BJ (cell line): ENCODE results near the gene KIAA1671. TPM values are rescaled to one million over a fixed set of nuclear protein-coding genes. Genes with fewer than 3 reads are reported as not detected.

Experiments used
- CTCF ChIA-PET: fragments of 350-600 bp; formaldehyde crosslinking; extraction: SDS; loops from one replicate; lab custom pipeline; 2021; ENCODE audit warnings: antibody characterized with exemption, inconsistent platforms; lab: Yijun Ruan, JAX
- POLR2A ChIA-PET: fragments of 300-600 bp; sonication (Branson Sonifier 250); formaldehyde crosslinking; extraction: SDS; loops from one replicate; lab custom pipeline; 2021; ENCODE audit warnings: antibody characterized with exemption; lab: Charles Lee
- DNase-seq: peaks from one replicate; pipeline ENCODE4 v3.0.0-alpha.2; 2011; ENCODE audit warnings: low read depth
- H3K27me3 ChIP-seq: 2 replicates; pipeline ENCODE4 v1.6.0; 2011; ENCODE audit warnings: low read length; ENCODE audit not compliant: control insufficient read depth, insufficient read depth
- H3K36me3 ChIP-seq: 2 replicates; pipeline ENCODE4 v1.5.1; 2011; ENCODE audit warnings: low read length; ENCODE audit not compliant: control insufficient read depth, insufficient read depth
- H3K4me3 ChIP-seq: 2 replicates; pipeline ENCODE4 v1.5.1; 2011; ENCODE audit warnings: low read depth, mild to moderate bottlenecking, control low read depth, low read length
- CTCF ChIP-seq: IDR thresholded peaks from 2 replicates; pipeline ENCODE4 v1.5.1; 2011; ENCODE audit warnings: low read depth, mild to moderate bottlenecking, control low read depth, inconsistent platforms, low read length, moderate library complexity; ENCODE audit not compliant: insufficient read depth
- polyA plus RNA-seq: library from polyadenylated mRNA; depleted of rRNA; stranded (reverse); fragments of >200 nt; gene quantifications from 2 replicates; pipeline ENCODE4 v1.2.3, GENCODE V29; 2011

Gene KIAA1671
- polyA plus RNA-seq, 1 experiment: 0.11 TPM

DNA sequence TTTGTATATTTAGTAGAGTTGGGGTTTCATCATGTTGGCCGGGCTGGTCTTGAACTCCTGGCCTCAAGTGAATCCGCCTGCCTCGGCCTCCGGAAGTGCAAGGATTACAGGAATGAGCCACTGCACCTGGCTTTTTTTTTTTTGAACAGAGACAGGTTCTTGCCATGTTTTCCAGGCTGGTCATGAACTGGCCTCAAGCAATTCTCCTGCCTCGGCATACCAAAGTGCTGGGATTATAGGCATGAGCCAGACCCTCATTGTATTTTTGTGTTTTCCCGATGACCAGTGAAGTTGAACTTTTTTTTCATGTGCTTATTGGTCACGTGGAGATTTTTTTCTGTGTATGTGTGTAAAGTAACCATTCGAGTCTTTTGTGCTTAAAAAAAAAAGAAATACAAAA is 48.2 kb downstream of the KIAA1671 start:
- DNase-seq: no peak
- POLR2A ChIA-PET: no interaction called here
- H3K27me3 ChIP-seq: no peaks in the 10 kb centered on the region
- no peak overlapping the region for H3K4me3 ChIP-seq
- CTCF ChIA-PET: interaction anchor here (0.6 kb wide), 1 partner anchor 449 kb away, joined by 3 read pairs; no protein-coding TSS in a partner anchor
- TF ChIP-seq CTCF: no peak
- no peaks in the 10 kb centered on the region for H3K36me3 ChIP-seq

- TF ChIP-seq CTCF: no peak
- Histone ChIP-seq H3K27me3 (no peaks in the 10 kb centered on the region), H3K4me3 (no peak overlapping the region), H3K36me3 (no peaks in the 10 kb centered on the region)
- ChIA-PET CTCF (no interaction called here), POLR2A (no interaction called here)
- no peak for DNase-seq
These were observed 49.9 kb downstream of the KIAA1671 start for GRCh38 chr22:25002241-25002985.

- ChIA-PET CTCF (no interaction called here), POLR2A (no interaction called here)
- Histone ChIP-seq H3K36me3 (no peaks in the 10 kb centered on the region), H3K27me3 (no peaks in the 10 kb centered on the region), H3K4me3 (no peak overlapping the region)
- DNase-seq: no peak
- TF ChIP-seq CTCF: no peak
These were observed 53.8 kb downstream of the KIAA1671 start for GRCh38 chr22:25006354-25006753.

DNA sequence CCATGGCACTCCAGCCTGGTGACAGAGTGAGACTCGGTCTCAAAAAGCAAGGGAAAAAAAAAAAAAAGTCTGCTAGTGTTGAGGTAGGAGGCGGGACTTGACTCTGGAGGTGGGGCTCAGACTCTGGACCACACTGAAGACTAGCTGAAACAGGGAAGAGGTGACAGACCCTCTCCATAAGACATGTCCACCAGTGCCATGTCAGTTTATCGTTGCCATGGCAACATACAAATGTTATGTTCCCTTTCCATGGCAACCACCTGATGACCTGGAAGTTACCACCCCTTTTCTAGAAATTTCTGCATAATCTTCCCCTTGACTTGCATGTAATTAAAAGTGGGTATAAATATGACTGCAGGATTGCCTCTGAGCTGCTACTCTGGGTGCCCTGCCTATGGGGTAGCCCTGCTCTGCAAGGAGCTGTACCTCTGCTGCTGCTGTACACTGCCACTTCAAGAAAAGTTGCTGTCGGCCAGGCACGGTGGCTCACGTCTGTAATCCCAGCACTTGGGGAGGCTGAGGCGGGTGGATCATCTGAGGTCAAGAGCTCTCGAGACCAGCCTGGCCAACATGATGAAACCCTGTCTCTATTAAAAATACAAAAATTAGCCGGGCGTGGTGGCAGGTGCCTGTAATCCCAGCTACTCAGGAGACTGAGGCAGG is 55.1 kb downstream of the KIAA1671 start:
- ChIA-PET CTCF (no interaction called here), POLR2A (no interaction called here)
- H3K4me3 ChIP-seq: no peak overlapping the region
- no peak for DNase-seq
- no peak for TF ChIP-seq CTCF
- H3K27me3 ChIP-seq: no peaks in the 10 kb centered on the region
- no peaks in the 10 kb centered on the region for H3K36me3 ChIP-seq

DNA sequence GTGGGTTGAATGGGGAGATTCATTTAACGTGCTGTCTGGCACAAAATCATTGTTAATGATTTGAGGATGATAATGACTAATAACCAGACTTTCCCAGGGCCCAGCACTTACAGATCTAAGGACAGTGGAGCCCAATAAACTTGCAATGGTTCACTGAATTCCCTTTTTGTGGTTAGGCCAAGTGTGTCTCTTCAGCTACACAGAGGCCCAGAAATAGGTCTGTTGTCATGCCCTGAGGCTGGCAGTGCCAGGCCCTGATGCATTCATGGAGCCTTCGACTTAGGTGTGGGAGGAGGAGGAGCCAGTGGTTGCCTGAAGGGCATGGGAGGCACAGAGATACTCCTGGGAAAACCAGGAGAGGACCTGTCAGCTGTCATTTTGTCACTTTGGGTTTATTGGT is 56.1 kb downstream of the KIAA1671 start:
- TF ChIP-seq CTCF: no peak
- DNase-seq: no peak
- Histone ChIP-seq H3K36me3 (no peaks in the 10 kb centered on the region), H3K4me3 (no peak overlapping the region), H3K27me3 (no peaks in the 10 kb centered on the region)
- POLR2A ChIA-PET: no interaction called here
- CTCF ChIA-PET: interaction anchor here (1.4 kb wide), 1 partner anchor 40 kb away, joined by 3 read pairs; no protein-coding TSS in a partner anchor
